ENCODE results near the gene TMPRSS6.

GRCh38 chr22:37061611-37062375 lies 47.7 kb downstream of the TMPRSS6 start:
- TF ChIP-seq CTCF (IDR thresholded peaks at IDR 0.05) (no peak), POLR2A (IDR thresholded peaks at IDR 0.05) (no peak)

Measured in Peyer's patch (tissue), 4 donors.